HG03095 (cell line): ENCODE data around the gene METRN.
A peak's percentile ranks its signal among the peaks of the same experiment; 100 is the strongest.

Source experiments
- ATAC-seq: cut with Tn5 transposase; IDR thresholded peaks from one replicate; pipeline ENCODE4 v1.9.1; 2021; ENCODE audit warnings: moderate library complexity; ENCODE audit not compliant: unreplicated experiment

METRN gene

DNA sequence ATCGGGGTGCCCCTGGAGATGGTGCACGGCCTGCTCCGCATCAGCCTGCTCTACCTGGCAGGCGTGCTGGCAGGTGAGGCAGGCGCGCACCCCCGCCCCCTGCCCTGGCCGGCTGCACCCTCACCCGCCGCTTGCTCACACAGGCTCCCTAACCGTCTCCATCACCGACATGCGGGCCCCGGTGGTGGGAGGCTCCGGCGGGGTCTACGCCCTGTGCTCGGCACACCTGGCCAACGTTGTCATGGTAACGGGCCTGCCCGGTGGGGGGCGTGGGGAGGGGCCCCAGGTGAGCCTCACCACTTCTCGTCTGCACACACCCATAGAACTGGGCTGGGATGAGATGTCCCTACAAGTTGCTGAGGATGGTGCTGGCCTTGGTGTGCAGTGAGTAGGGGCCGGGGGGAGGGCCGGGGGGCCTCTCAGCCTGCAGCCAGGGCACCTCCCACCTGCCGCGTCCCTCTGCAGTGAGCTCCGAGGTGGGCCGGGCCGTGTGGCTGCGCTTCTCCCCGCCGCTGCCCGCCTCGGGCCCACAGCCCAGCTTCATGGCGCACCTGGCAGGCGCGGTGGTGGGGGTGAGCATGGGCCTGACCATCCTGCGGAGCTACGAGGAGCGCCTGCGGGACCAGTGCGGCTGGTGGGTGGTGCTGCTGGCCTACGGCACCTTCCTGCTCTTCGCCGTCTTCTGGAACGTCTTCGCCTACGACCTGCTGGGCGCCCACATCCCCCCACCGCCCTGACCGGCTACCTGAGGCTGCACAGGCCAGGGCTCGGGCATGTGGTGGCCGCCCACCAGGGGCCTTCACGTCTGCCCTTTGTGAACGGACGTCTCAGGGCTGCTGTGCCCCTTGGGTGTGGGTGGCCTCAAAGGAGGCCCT lies 37.4 kb upstream of the METRN start:
- ATAC-seq, result no peak

DNA sequence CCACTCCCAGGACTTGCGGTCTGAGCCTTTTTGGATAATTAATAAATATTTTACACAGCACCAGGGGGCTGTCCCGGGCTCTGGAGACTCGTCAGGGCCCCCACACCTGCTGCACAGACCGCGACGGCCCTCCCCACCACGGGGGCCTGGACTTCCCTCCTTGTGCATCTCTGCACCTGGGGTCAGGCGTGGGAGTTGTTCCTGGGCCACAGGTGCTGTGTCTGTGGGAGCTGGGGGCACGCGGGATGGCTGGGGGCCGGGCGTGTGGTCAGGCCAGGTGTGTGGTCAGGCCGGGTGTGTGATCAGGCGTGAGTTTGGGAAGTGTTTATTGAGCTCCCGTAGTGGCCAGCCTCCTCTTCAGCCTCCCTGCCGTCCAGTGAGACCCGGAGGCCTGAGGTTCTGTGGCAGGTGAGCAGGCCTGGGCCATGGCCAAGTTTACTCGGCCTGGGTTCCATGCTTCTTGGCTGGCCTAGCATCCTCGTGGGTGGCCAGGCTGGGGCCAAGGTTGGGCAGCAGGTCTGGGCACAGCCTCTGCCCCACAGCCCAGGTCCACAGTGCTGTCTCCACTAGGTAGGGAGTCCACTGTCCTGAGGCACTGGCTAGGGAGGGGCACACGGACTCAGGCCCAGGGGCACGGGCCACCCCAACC lies 36.6 kb upstream of the METRN start:
- ATAC-seq, result no peak

DNA sequence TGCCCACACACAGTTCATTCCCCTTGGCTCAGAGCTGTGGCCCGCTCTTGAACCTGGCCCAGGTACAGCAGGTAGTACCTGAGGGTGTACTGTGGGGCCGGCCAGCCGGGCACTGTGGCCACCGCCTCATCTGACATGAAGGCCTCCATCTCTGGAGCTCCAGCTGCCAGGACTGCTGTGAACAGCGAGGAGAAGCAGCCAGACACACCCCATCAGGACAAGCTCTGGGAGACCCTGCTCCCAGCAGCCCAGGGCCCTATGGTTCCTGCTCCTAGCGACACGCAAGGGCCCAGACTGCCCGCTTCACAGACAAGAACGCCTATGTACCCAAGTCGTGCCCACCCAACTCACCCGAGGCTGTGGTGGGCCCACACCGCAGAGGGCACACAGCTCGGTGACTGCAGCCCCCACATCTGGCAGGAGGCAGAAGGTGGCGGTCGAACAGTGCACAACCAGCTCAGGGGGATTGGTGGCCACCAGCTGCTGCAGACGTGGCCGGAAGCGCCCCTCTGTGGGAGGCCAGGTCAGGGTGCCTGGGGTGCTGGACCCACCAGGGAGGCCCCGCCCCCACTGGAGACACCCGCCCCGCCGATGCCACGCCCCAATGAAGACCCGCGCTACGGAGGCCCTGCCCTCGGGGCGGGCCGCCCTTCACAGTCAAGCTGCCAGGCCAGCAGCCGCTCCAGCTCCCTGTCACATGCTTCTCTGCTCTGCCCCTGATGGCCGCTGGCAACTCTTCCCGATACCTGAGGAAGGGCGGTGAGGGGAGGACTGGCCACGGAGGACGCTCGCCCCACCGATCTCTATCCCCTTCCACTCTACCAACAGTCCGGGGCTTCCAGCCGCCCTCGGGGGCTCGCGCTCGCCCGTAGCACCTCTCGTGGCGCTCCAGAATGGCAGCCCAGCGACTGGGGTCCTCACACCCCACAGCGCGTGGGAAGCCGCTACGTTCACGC lies 35.8 kb upstream of the METRN start:
- no peak for ATAC-seq

DNA sequence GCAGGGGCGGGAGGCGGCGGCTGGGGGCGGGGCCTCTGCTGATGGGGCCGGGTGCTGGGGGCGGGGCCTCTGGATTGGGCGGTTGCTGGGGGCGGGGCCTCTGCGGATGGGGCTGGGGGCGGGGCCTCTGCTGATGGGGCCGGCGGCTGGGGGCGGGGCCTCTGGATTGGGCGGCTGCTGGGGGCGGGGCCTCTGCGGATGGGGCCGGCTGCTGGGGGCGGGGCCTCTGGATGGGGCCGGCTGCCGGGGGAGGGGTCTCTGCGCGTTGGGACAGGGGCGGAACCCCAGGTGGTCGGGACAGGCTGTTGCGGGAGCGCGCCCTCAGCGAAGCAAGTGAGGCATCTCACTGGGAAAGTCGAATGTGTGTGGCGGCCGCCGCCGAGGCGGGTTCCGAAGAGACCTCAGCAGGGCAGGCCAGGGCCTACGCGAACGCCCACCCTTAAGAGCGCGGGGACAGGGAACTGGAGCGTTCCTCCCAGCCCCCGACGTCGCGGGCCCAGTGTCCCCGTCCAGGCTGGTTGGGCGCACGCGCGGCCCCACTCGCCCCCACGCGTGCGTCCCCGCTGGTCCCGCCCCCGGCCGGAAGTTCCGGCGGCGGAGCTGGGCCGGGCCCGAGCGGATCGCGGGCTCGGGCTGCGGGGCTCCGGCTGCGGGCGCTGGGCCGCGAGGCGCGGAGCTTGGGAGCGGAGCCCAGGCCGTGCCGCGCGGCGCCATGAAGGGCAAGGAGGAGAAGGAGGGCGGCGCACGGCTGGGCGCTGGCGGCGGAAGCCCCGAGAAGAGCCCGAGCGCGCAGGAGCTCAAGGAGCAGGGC lies 34.9 kb upstream of the METRN start, which contains the start of gene STUB1:
STUB1 (plus strand) TSS at position 597 of the 811 bp plus-strand sequence; CDS start at position 713, 116 bp downstream.
- peak; percentile 27 for ATAC-seq

DNA sequence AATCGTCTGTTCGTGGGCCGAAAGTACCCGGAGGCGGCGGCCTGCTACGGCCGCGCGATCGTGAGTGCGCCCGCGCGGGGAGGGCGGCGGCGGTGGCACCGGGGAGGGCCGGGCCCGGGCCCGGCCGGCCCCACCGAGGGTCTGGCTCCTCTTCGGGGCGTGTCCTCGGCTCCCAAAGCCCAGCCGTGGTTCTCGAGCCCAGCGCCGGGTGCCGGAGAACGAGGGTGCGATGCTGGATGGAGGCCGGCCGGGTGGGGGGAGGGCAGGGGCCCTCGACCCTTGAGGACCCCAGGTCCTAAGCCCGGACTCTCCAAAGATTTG lies 34.3 kb upstream of the METRN start:
- no peak for ATAC-seq

DNA sequence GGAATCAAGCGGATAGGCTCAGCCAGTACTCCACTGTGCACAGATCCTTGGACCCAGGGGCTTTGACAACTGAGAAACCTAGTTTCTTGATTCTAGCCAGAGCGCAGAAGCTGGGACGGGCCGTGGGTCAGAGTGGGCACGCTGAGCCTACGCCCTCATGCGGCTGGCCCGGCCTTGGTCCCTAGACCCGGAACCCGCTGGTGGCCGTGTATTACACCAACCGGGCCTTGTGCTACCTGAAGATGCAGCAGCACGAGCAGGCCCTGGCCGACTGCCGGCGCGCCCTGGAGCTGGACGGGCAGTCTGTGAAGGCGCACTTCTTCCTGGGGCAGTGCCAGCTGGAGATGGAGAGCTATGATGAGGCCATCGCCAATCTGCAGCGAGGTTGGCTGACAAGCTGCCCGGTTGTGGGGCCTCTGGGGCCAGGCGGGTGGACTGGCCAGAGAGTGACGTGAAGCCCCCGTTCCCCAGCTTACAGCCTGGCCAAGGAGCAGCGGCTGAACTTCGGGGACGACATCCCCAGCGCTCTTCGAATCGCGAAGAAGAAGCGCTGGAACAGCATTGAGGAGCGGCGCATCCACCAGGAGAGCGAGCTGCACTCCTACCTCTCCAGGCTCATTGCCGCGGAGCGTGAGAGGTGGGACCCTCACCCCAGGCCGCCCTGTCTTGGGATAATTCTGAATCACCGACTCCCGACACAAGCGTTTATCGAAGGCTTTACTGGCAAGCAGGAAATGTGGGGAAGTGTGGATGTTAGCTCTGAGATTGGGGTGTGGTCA lies 33.8 kb upstream of the METRN start:
- no peak for ATAC-seq

DNA sequence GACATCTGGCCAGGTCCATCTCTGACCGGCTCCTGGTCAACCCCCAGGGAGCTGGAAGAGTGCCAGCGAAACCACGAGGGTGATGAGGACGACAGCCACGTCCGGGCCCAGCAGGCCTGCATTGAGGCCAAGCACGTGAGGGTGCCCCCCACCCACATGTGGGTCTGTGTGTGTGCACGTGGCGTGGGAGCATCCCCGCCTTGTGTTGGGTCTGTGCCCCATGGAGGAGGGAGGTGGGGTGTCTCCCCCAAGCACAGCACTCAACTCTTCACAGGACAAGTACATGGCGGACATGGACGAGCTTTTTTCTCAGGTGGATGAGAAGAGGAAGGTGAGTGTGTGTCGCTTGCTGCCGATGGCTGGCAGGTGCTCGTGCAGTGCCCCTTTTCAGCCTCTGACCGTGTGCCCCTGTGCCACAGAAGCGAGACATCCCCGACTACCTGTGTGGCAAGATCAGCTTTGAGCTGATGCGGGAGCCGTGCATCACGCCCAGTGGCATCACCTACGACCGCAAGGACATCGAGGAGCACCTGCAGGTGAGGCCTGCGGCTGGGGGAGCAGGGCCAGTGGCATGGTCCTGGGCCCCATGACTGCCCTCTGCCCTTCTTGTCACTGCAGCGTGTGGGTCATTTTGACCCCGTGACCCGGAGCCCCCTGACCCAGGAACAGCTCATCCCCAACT lies 33.0 kb upstream of the METRN start:
- no peak for ATAC-seq

DNA sequence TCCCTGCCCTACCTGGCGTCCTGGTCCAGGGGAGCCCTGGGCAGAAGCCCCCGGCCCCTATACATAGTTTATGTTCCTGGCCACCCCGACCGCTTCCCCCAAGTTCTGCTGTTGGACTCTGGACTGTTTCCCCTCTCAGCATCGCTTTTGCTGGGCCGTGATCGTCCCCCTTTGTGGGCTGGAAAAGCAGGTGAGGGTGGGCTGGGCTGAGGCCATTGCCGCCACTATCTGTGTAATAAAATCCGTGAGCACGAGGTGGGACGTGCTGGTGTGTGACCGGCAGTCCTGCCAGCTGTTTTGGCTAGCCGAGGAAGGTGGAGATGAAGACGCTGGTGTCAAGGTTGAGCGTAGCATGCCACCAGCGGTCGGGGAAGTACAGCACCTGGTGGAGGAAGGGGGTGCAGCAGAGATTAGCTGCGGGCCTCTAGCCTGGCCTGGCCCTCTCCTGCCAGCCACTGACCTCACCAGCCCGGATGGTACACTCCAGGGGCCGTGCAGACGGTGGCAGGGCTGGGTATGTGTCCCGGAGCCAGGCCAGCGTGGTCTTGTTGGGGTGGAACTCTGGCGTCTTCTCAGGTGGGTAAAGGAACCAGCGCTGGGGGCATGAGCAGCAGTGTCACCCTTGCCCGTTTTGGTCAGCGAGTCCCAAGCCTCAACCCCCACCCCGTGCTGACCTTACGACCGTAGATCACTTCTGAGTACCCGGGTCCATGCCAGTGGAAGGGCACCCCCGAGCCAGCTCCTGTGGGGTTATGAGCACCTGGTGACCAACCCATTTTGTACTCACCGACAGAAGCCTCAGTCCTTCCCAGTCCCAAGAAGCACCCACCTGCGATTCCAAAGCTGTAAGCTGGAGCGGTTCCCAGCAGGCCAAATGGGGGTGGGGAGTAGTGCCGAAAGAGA lies 32.2 kb upstream of the METRN start:
- ATAC-seq, result no peak

DNA sequence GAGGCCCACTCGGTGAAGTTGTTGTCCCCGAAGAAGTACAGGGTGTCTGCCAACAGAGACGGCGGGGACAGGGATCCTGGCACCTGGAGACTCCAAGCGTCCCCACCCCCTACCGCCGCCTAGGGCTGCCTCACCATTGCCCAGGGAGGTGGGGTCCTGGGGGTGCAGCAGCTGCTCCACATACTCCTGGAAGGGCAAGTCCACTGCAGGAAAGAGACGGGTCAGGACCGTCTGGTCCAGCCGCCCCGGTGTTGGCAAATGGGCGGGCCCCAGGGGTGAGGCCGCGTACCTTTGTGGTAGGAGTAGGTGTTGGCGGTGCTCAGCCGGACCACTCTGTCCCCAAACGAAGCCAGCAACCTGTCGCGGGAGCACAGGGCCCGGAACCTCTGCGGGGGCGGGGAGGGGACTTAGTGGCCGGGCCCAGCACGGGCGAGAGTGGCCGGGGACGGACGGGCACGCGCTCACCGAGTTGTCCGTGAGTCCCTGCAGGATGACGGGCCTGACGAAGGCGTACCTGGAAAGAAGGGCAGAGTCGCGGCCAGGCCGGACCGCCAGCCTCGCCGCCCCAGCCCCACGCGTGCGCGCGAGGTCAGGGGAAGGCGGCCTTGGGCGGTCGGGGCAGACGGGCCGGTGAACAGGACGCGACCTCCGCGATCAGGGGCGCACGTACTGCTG lies 31.4 kb upstream of the METRN start:
- ATAC-seq, result no peak

DNA sequence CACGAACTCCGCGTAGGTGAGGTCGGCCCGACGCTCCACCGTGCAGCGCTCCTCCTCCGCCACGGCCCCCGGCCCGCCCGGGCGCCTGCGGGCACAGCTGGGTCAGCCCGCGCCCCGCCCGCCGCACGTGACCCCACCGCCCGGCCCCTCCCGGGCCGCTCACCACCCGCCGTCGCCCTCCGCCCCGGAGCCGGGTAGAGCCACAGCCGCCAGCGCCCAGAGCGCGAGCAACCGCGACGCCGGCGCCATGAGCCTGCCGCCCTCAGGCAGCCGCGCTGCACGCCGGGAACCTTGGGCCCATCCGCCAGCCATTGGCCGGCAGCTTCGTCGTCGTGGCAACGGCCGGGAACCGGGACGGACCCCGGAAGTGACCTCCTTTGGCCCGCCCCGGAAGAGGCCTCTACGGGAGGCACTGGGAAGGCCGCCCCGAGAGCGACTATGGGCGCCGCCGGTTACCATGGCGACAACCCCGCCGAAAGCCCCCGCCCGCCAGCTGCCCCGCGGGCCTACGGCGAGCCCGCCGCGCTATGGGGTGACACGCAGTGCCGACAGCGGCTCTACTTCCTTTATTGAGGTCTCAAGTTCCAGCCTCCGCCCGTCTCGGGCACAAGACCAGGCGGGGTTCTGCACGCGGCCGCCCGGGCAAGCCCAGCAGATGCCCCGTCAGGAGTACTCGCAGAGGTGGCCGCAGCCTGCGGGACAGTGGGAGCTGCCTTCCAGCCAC lies 30.7 kb upstream of the METRN start, which contains the start of gene JMJD8:
JMJD8 (minus strand) TSS at position 264 of the 724 bp plus-strand sequence; CDS start at position 249, 15 bp downstream.
- ATAC-seq, result peak; percentile 63

DNA sequence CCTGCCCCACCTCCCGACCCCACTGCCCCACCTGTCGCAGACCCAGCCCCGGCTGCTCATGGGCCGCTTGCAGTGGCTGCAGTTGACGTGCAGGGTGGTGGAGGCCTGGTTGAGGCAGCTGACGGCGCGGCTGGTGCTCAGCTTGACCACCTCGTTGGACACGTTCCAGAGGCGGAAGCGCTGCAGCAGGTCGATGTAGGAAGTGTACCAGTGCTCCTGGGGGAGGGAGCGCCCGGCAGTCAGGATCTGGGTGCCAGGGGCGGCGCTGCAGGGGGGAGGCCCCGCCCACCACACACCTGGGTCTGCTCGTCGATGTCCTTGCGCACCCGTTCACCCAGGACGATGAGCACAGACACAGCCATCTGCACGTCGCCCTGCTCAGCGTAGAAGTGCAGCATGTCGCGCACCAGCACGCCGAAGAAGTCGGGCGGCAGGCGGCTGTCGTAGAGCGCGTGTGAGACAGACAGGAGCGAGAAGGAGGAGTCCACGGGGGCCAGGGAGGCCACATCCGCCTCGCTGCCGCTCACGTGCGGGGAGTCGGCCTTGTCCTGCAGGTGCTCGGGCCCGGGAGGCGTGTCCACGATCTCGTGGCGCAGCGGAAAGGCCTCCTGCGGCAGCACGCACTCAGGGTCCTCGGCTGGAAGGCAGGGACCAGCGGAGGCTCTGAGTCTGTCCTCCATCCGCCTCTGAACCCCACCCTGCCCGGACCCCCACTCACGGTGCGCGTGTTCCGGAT lies 29.8 kb upstream of the METRN start:
- no peak for ATAC-seq

DNA sequence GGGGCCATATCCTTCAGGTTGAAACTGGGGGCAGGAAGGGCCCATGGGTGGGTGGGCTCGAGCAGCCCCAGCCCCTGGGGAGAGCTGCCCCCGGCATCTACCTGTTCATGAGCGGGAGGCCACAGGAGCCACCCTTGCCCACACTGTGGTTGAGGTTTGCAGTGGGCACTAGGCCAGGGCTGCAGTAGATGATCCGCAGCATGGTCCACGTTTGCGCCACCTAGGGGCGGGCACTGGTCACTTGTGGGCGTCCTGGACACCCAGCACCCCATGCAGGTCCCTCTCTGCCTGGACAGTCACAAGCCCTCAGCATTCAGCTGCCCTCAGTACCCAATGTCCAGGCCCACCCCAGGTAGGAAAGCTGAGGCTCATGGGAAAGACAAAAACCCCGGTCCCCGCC lies 29.0 kb upstream of the METRN start:
- ATAC-seq, result no peak

DNA sequence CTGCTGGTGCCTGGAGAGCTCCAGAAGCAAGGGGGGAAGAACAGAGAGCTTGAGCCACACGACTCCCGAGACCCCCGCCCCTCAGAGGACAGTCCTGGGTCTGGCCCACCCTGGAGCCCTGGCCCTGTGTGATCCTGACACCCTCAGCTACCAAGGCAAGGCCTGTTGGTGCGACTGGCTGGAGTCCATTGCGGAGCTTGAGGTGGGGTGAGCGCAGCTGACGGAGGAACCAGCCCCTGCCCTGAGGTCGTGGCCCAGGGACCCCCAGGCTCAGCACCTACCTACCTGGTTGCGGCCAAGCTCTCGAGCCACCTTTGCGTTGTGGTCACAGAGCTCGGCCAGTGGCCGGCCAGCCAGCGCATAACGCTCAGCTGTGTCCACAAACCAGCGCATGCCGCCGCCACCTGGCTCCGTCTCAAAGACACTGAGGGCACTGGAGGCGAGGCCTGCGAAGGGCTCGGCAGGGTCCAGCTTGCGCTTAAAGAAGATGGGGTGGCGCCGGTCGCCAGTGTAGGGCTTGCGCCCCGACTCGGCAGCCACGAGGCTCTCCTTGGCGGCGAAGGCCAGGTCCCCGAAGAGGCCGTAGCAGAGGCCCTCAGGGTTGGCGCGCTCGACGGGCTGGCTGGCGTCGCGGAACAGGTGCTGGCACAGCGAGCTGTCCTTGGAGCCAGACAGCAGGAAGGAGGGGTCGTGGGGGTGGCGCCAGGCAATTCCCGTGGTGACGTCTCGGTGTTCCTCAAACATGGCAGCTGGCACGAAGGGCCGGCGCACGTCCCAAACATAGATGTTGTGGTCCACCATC lies 28.3 kb upstream of the METRN start:
- ATAC-seq, result no peak

DNA sequence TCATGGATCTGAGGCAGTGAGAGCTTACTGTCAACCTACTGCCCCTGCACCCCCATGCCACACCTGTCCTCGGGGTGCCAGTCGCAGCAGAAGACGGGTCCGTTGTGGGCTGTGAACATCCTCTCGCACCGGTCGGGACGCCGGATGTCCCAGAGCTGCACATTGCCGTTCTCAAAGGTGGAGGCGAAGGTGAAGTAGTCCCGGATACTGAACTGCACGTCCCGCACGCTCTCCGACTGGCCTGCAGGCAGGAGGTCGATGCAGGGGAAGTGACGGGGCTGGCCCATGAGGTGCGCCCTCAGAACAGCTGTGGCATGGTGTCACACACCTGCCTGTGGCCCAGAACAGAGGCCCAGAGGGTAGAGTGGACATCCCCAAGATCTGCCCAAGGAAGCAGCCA lies 27.4 kb upstream of the METRN start:
- ATAC-seq, result no peak

DNA sequence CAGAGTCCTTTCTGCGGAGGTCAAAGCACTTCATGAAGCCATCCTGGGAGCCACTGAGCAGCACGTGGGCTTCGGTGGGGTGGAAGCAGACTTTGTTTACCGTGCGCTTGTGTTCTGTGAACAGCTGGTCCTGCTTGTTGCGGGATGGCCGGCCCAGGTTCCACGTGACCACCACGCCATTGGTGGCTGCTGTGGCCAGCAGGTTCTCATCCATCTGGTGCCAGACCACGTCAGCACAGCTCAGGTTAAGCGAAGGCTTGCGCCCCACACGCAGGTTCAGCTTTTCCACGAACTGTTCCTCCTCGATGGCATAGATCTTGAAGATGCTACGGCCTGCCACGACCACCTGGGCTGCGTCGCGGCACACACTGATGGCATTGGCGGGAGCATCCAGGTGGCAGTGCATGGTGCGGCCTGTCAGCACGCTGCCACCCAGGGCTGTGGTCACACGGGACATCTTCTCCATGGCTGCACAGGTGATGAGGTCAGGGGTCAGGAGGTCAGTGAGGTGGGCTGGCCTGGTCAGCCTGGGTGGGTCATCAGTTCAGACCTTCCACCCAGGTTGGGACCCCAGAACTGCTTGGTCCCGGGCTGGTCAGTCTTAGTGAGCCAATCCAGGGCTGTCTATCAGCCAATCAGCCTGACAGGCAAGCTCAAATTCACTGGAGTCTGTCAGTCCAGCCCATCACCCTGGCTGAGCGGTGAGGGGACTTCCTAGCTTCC lies 25.6 kb upstream of the METRN start:
- ATAC-seq, result no peak
